ENCODE data around the gene COPB1. TPM values are rescaled to one million over a fixed set of nuclear protein-coding genes. Genes with fewer than 3 reads are reported as not detected.

COPB1 gene
- total RNA-seq, 1 experiment from 2014 or later = 94.8 TPM

DNA sequence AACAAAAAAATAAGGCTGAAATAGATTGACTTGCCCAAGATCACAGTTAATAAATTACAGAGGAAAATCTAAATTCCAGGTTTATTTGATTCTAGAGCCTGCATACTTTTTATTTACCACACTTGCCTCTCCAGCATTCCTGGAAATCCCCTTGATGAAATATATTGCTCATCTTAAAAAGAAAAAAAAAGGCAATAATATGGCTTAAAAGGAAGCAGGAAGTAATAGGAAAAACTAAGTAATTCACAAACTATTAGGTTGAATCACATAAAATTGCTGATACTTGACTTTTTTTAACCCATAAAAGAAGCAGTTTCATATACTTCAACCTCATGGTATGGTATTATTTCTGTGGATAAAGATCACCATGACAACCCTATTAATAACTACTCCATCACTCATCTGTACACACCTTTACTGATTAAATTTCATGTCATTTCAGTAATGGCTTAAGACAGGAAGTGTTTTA is 52.9 kb downstream of the COPB1 start:
- TF ChIP-seq EZH2 (IDR thresholded peaks at IDR 0.05; ENCODE audit: low read length, unreplicated experiment) = no peak
- no peak for TF ChIP-seq EZH2phosphoT487 (IDR thresholded peaks at IDR 0.05; ENCODE audit: borderline replicate concordance, low read length)
- TF ChIP-seq, protein P1, sequence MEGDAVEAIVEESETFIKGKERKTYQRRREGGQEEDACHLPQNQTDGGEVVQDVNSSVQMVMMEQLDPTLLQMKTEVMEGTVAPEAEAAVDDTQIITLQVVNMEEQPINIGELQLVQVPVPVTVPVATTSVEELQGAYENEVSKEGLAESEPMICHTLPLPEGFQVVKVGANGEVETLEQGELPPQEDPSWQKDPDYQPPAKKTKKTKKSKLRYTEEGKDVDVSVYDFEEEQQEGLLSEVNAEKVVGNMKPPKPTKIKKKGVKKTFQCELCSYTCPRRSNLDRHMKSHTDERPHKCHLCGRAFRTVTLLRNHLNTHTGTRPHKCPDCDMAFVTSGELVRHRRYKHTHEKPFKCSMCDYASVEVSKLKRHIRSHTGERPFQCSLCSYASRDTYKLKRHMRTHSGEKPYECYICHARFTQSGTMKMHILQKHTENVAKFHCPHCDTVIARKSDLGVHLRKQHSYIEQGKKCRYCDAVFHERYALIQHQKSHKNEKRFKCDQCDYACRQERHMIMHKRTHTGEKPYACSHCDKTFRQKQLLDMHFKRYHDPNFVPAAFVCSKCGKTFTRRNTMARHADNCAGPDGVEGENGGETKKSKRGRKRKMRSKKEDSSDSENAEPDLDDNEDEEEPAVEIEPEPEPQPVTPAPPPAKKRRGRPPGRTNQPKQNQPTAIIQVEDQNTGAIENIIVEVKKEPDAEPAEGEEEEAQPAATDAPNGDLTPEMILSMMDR (conservative IDR thresholded peaks at IDR 0.05; ENCODE audit: low read depth, low read length) = no peak
- ATAC-seq (peak; percentile 4; the same call in 1 of the 2 replicates), DNase-seq (peak; percentile 19)
- Histone ChIP-seq H3K9me2 (replicated peaks; ENCODE audit: low read length) (no peaks in the 10 kb centered on the region), H3K27ac (ENCODE audit: low read length) (peak overlapping the region; percentile 49), H2AFZ (ENCODE audit: low read length) (0 out of 2 replicates have a peak overlapping the region, but pooled peaks have one; percentile 4), H3K79me2 (ENCODE audit: low read length) (no peaks in the 10 kb centered on the region), H3K9ac (ENCODE audit: low read length) (peak overlapping the region; percentile 1; the same call in 1 of the 2 replicates), H3K36me3 (ENCODE audit: low read depth, low read length) (no peaks in the 10 kb centered on the region), H3F3A (ENCODE audit: low read length, unreplicated experiment) (no peaks in the 10 kb centered on the region), H3K4me2 (ENCODE audit: low read length) (peak overlapping the region; percentile 66), H3K4me3 (ENCODE audit: low read length) (peak overlapping the region; percentile 30; the same call in 1 of the 2 replicates), H3K27me3 (ENCODE audit: low read length) (no peaks in the 10 kb centered on the region), H3K9me3 (ENCODE audit: low read length) (no peaks in the 10 kb centered on the region), H4K20me1 (ENCODE audit: low read length) (no peaks in the 10 kb centered on the region), H3K4me1 (ENCODE audit: insufficient read depth, low read length) (peaks cover 55% of the 10 kb centered on the region)
- ChIA-PET CTCF (interaction anchor here (0.7 kb wide), 1 partner anchor 138 kb away, joined by 4 read pairs; no protein-coding TSS in a partner anchor), POLR2A (ENCODE audit: unreplicated experiment) (no interaction called here)
- no TSS peak for BruUV-seq (replicated peaks)
- intact Hi-C loops (cut with micrococcal nuclease) = no loop called here

DNA sequence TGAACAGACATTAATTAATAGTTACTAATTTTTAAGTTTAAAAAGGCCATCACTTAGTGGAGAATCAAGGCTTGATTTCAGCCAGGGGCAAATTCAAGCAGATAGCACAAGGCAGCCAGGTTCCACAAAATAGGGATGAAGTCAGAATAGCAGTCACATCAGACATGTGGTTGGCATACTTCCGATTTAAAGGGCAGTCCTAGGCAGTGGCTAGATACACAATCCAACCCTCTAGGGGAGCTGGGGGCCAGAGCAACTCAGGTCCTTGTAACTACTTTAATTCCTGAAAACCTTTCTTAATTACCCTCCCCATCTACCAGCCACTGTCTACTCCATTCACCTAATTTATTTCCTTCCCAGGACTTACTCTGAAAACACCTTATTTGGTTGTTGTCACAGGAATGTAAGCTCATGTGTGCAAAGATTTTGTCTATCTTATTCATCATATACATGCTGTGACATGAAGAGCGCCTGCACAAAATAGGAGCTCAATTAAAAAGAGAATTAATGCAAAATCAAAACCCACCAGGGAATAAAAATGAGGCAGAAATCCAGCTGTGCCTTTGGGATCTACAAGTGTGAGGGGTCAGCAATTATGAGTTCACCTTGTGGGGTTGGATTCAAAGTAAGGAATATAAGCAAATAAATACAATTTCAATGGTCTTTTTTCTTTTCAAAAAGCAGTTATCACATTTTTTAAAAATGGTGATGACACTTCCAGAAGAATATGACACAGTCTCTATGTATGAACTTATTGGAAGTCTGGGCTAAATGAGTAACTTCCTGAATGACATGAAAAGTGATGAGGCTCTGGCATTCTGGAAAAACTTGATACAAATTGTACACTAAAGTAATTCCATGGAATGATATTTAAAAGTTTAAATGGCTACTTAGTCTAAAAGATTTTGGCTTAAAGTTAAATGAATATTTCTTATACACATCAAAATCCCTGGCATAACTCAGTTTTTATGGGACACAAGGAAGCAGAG is 53.8 kb downstream of the COPB1 start:
- Histone ChIP-seq H4K20me1 (ENCODE audit: low read length) (no peaks in the 10 kb centered on the region), H3K27ac (ENCODE audit: low read length) (peak overlapping the region; percentile 49), H3K27me3 (ENCODE audit: low read length) (no peaks in the 10 kb centered on the region), H3K9me3 (ENCODE audit: low read length) (no peaks in the 10 kb centered on the region), H3F3A (ENCODE audit: low read length, unreplicated experiment) (no peaks in the 10 kb centered on the region), H3K79me2 (ENCODE audit: low read length) (no peaks in the 10 kb centered on the region), H3K9ac (ENCODE audit: low read length) (peak overlapping the region; percentile 1; the same call in 1 of the 2 replicates), H2AFZ (ENCODE audit: low read length) (0 out of 2 replicates have a peak overlapping the region, but pooled peaks have one; percentile 4), H3K4me2 (ENCODE audit: low read length) (peak overlapping the region; percentile 66), H3K4me1 (ENCODE audit: insufficient read depth, low read length) (peaks cover 51% of the 10 kb centered on the region), H3K9me2 (replicated peaks; ENCODE audit: low read length) (no peaks in the 10 kb centered on the region), H3K36me3 (ENCODE audit: low read depth, low read length) (no peaks in the 10 kb centered on the region), H3K4me3 (ENCODE audit: low read length) (peak overlapping the region; percentile 30; the same call in 1 of the 2 replicates)
- no TSS peak for BruUV-seq (replicated peaks)
- ChIA-PET CTCF (no interaction called here), POLR2A (ENCODE audit: unreplicated experiment) (no interaction called here)
- DNase-seq = peak; percentile 51
- TF ChIP-seq EZH2 (IDR thresholded peaks at IDR 0.05; ENCODE audit: low read length, unreplicated experiment) (no peak), EZH2phosphoT487 (IDR thresholded peaks at IDR 0.05; ENCODE audit: borderline replicate concordance, low read length) (no peak)
- TF ChIP-seq, protein P1 (conservative IDR thresholded peaks at IDR 0.05; ENCODE audit: low read depth, low read length) = no peak
- intact Hi-C loops (cut with micrococcal nuclease) = no loop called here
- peak; percentile 48 for ATAC-seq
